Stimulated activated CD4-positive, alpha-beta T cell treated with anti-CD3 and anti-CD28 coated beads, Interleukin-4, amount 100 ng/mL, for 24 hours (primary cell): ENCODE measurements around the gene TMEM59L.
"Not testable (repeated sequence)": the region's sequence is repeated elsewhere in the genome, so short reads cannot be mapped to it uniquely, and the experiment has no call there.

Experiments
- DNase-seq: peaks from one replicate; pipeline ENCODE4 v3.0.0-alpha.2; 2020

TMEM59L gene

GRCh38 chr19:18612772-18613588 lies at the start of gene TMEM59L:
Gene TMEM59L (plus strand): TSS chr19:18612870. CDS start chr19:18612959, 89 bp downstream.
- DNase-seq, result no peak

GRCh38 chr19:18566953-18567352 lies 45.7 kb upstream of the TMEM59L start:
- DNase-seq, result no peak

GRCh38 chr19:18568367-18568766 lies 44.3 kb upstream of the TMEM59L start:
- DNase-seq, result no peak

- peak; percentile 99 for DNase-seq
Measured at GRCh38 chr19:18571564-18572344, 40.9 kb upstream of the TMEM59L start, which contains the start of gene UBA52. Gene UBA52 (plus strand): TSS chr19:18571857. CDS start chr19:18573301, 1,444 bp downstream.

- no peak for DNase-seq
Measured at GRCh38 chr19:18574691-18575291, 37.9 kb upstream of the TMEM59L start.

- DNase-seq, result no peak
Measured at GRCh38 chr19:18576383-18576782, 36.3 kb upstream of the TMEM59L start.

GRCh38 chr19:18577365-18577914 lies 35.2 kb upstream of the TMEM59L start:
- DNase-seq, result no peak

GRCh38 chr19:18580311-18580710 lies 32.4 kb upstream of the TMEM59L start:
- no peak for DNase-seq

GRCh38 chr19:18586306-18586705 lies 26.4 kb upstream of the TMEM59L start:
- DNase-seq, result no peak

GRCh38 chr19:18587561-18587960 lies 25.1 kb upstream of the TMEM59L start:
- no peak for DNase-seq

GRCh38 chr19:18587962-18588610 lies 24.6 kb upstream of the TMEM59L start:
- no peak for DNase-seq

GRCh38 chr19:18588611-18589379 lies 23.9 kb upstream of the TMEM59L start, which contains the start of gene REX1BD:
Gene REX1BD (plus strand): TSS chr19:18588798. CDS start chr19:18588802, 4 bp downstream.
- DNase-seq, result peak; percentile 87

- peak; percentile 69 for DNase-seq
Measured at GRCh38 chr19:18589380-18590272, 23.0 kb upstream of the TMEM59L start.

GRCh38 chr19:18590273-18591272 lies 22.1 kb upstream of the TMEM59L start:
- DNase-seq, result no peak

GRCh38 chr19:18591735-18592385 lies 20.8 kb upstream of the TMEM59L start:
- DNase-seq, result no peak

GRCh38 chr19:18592732-18593131 lies 19.9 kb upstream of the TMEM59L start:
- not testable (repeated sequence) for DNase-seq

- no peak for DNase-seq
Measured at GRCh38 chr19:18593367-18594095, 19.1 kb upstream of the TMEM59L start.
